Measurements from ENCODE around the gene CEP152. TPM values are rescaled to one million over a fixed set of nuclear protein-coding genes. Genes with fewer than 3 reads are reported as not detected.

CEP152 gene
- total RNA-seq, 2 donors from 2014 or later = 3.6 to 7.9 TPM

DNA sequence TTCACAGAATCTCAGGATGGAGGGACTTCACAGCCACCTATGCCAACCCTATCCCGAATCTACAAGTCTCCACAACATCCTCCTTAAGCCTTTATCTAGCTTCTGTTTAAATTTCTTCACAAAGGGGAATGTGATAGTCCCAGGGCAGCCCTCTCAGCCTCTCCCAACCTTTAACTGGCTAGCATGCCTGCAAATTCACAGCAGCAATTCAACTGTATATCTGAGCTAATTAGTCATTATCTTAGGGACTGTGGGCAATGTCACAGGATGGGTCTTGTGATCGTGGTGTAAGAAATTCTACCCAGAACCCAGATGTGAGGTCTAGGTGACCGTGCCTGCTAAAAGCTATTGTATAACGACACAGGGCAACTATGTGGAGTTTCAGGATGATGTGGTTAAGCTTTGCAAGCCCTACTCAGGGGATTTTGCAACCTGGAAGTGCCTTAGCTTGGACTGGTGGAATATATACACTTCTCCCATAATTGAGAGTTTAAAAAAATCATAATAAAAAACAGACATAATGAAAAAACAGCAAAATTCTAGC is 99.8 kb downstream of the CEP152 start:
- DNase-seq (no peak), ATAC-seq (no peak)
- Histone ChIP-seq H3K4me3 (no peak overlapping the region), H3K27me3 (no peaks in the 10 kb centered on the region), H3K27ac (no peak overlapping the region), H3K4me1 (no peaks in the 10 kb centered on the region), H3K9me3 (no peaks in the 10 kb centered on the region), H3K36me3 (replicated peaks in 1 of 2; ENCODE audit: insufficient read depth in 1 of 2, low read depth in 2 of 2) (no peaks in the 10 kb centered on the region)
- 68 to 79% methylated on average over 4 of the region's 4 CpGs for WGBS, 2 donors
- TF ChIP-seq POLR2A (IDR thresholded peaks at IDR 0.05) = no peak
- TF ChIP-seq, protein P1, sequence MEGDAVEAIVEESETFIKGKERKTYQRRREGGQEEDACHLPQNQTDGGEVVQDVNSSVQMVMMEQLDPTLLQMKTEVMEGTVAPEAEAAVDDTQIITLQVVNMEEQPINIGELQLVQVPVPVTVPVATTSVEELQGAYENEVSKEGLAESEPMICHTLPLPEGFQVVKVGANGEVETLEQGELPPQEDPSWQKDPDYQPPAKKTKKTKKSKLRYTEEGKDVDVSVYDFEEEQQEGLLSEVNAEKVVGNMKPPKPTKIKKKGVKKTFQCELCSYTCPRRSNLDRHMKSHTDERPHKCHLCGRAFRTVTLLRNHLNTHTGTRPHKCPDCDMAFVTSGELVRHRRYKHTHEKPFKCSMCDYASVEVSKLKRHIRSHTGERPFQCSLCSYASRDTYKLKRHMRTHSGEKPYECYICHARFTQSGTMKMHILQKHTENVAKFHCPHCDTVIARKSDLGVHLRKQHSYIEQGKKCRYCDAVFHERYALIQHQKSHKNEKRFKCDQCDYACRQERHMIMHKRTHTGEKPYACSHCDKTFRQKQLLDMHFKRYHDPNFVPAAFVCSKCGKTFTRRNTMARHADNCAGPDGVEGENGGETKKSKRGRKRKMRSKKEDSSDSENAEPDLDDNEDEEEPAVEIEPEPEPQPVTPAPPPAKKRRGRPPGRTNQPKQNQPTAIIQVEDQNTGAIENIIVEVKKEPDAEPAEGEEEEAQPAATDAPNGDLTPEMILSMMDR (IDR thresholded peaks at IDR 0.05) = no peak
- intact Hi-C loops (cut with DNase I) = no loop called here

DNA sequence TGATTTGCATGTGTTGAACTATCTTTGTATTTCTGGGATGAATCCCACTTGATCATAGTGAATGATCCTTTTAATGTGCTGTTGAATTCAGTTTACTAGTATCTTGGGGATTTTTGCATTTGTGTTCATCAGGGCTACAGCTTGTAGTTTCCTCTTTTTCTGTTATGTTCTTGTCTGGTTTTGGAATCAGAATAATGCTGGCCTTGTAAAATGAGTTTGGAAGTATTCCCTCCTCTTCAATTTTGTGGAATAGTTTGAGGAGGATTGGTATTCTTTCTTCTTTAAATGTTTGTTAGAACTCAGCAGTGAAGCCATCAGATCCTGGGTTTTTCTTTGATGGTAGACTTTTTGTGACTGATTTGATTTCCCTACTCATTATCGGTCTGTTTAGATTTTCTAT is 102.2 kb downstream of the CEP152 start:
- Histone ChIP-seq H3K9me3 (no peaks in the 10 kb centered on the region), H3K36me3 (replicated peaks in 1 of 2; ENCODE audit: insufficient read depth in 1 of 2, low read depth in 2 of 2) (no peaks in the 10 kb centered on the region), H3K4me3 (no peak overlapping the region), H3K27ac (no peak overlapping the region), H3K4me1 (no peaks in the 10 kb centered on the region), H3K27me3 (no peaks in the 10 kb centered on the region)
- ATAC-seq (no peak), DNase-seq (no peak)
- intact Hi-C loops (cut with DNase I) = no loop called here
- 88 to 91% methylated on average over 1 of the region's 1 CpG for WGBS, 2 donors
- TF ChIP-seq, protein P1 (IDR thresholded peaks at IDR 0.05) = no peak
- no peak for TF ChIP-seq POLR2A (IDR thresholded peaks at IDR 0.05)

DNA sequence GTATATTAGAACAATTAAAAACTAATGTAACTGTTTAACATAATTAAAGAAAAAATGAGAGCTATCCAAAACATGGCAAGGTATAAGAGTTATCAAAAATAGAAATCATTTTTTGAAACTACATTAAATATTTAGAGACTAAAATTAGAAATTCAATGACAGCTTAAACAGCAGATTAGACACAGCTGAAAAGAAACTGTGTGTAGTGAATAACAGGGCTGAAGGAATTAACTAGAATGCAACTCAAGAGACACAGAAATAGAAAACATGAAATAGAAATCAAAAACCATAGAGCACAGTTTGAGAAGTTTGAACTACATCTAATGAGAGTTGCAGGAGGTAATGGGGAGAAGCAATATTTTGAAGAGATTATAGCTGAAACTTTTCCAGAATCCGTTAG is 105.5 kb downstream of the CEP152 start:
- H3K4me3 ChIP-seq = no peak overlapping the region
- intact Hi-C loops (cut with DNase I) = no loop called here
- H3K4me1 ChIP-seq = no peaks in the 10 kb centered on the region
- no peak for ATAC-seq
- H3K27ac ChIP-seq = no peak overlapping the region
- H3K9me3 ChIP-seq = no peaks in the 10 kb centered on the region
- H3K36me3 ChIP-seq (replicated peaks in 1 of 2; ENCODE audit: insufficient read depth in 1 of 2, low read depth in 2 of 2) = no peaks in the 10 kb centered on the region
- WGBS, 2 donors = 68 to 74% methylated on average over 1 of the region's 1 CpG
- TF ChIP-seq, protein P1 (IDR thresholded peaks at IDR 0.05) = no peak
- TF ChIP-seq POLR2A (IDR thresholded peaks at IDR 0.05) = no peak
- H3K27me3 ChIP-seq = no peaks in the 10 kb centered on the region
- no peak for DNase-seq

DNA sequence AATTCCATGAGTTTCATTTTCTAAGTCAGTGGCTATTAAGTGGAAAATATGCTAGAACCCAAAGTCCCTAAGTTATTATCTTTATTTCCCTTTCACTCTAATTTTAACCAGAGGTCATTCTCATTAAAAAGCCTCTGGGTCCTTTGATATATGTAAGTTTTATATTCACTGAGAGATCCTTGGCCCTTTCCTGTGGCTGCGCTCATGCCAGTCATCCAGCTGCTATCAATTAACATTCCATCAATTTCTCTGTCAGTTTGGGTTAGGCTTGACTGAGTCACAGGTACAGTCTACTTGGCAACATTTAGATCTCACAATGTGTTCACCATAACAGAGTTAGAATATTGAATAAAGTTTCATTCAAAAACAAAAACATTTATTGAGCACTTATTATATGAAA is 107.3 kb downstream of the CEP152 start:
- DNase-seq (no peak), ATAC-seq (no peak)
- H3K9me3 ChIP-seq = no peaks in the 10 kb centered on the region
- H3K4me1 ChIP-seq = no peaks in the 10 kb centered on the region
- H3K4me3 ChIP-seq = no peak overlapping the region
- 93 to 96% methylated on average over 1 of the region's 1 CpG for WGBS, 2 donors
- TF ChIP-seq POLR2A (IDR thresholded peaks at IDR 0.05) = no peak
- TF ChIP-seq, protein P1 (IDR thresholded peaks at IDR 0.05) = no peak
- H3K27ac ChIP-seq = no peak overlapping the region
- H3K36me3 ChIP-seq (replicated peaks in 1 of 2; ENCODE audit: insufficient read depth in 1 of 2, low read depth in 2 of 2) = no peaks in the 10 kb centered on the region
- H3K27me3 ChIP-seq = no peaks in the 10 kb centered on the region
- intact Hi-C loops (cut with DNase I) = no loop called here

DNA sequence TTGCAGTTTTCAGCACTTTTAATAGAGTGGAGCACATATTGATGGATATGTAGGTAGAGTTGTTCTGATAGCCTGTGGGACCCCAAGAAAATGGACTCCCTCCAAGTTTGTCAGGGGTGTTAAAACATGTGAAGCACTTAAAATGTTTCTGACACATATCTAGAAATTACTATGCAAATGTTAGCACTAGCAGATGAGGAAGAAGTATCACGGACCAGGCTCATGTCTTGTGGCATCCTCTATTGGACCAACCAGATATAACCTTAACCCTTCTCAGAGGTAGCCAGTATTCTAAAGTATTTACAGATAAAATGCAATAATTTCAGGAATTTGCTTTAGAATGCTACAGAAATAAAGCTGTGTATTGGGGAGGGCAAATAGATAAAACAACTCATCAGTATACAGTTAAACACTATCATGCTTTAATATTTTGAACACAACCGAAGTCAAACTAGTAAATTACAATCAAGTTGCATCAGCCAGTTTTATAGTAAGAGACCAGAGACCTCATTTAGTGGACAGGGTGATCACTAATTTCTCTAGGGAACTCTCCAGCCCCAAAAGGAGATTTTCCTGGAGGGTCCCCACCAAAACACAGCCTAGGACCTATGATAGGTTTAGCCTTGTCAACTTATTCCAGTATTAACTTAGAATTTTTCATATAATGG is 108.2 kb downstream of the CEP152 start:
- H3K27ac ChIP-seq = no peak overlapping the region
- intact Hi-C loops (cut with DNase I) = no loop called here
- no peaks in the 10 kb centered on the region for H3K36me3 ChIP-seq (replicated peaks in 1 of 2; ENCODE audit: insufficient read depth in 1 of 2, low read depth in 2 of 2)
- TF ChIP-seq, protein P1 (IDR thresholded peaks at IDR 0.05) = no peak
- no peak for TF ChIP-seq POLR2A (IDR thresholded peaks at IDR 0.05)
- H3K4me3 ChIP-seq = no peak overlapping the region
- H3K4me1 ChIP-seq = no peaks in the 10 kb centered on the region
- WGBS, 2 donors = 94 to 96% methylated on average over 2 of the region's 2 CpGs
- no peaks in the 10 kb centered on the region for H3K27me3 ChIP-seq
- ATAC-seq (no peak), DNase-seq (no peak)
- H3K9me3 ChIP-seq = no peaks in the 10 kb centered on the region
